Measurements from ENCODE around the gene ZNF14.
"Not testable (repeated sequence)": the region's sequence is repeated elsewhere in the genome, so short reads cannot be mapped to it uniquely, and the experiment has no call there.

Gene ZNF14

DNA sequence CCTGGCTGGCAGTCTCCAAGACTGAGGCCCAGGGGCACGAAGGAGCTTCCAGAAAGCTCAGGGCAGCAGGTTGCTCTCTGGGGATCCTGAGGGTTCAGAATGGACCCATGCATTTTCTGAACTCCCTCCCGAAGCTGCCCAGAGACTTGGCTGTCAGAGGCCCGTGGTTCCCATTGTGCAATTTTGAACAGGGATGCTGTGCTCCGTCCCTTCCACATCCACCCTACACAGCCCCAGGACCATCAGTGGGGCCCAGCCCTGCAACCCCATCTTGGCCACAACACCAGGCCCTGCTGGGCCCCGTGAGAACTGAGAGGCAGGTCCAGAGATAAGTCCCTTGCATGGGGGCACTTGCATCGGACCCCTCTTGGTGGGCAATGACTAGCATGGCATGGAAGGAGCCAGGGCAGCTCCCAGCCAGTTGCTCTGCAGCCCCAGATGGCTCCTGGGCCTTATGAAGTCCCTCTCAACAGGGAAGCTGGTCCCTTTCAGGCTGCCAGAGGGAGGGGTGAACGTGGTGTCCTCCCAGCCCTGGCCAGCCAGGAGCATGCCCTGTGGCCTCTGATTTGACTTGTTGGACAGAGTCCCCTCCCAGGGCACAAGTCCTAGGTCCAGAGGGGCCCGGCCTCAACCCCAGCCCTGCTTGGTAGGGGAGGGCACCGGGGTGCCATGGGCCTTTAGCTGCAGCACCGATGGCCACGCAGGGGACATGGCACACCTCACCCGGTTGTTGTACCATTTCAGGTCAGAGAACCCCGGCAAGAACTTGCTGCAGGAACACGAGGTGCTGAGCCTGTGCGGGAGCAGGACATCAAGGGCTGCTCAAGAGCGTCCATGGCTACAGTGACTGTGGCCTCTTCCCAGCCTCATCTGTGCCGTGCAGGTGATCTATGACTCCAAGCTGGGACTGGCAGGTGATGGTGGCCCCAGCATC, 17.3 kb upstream of the ZNF14 start:
- TF ChIP-seq GATA1 (IDR thresholded peaks at IDR 0.05; ENCODE audit: low read depth, low read length) (no peak), POLR2A (IDR thresholded peaks at IDR 0.05; ENCODE audit: low read length) (no peak)
- no peak for DNase-seq

DNA sequence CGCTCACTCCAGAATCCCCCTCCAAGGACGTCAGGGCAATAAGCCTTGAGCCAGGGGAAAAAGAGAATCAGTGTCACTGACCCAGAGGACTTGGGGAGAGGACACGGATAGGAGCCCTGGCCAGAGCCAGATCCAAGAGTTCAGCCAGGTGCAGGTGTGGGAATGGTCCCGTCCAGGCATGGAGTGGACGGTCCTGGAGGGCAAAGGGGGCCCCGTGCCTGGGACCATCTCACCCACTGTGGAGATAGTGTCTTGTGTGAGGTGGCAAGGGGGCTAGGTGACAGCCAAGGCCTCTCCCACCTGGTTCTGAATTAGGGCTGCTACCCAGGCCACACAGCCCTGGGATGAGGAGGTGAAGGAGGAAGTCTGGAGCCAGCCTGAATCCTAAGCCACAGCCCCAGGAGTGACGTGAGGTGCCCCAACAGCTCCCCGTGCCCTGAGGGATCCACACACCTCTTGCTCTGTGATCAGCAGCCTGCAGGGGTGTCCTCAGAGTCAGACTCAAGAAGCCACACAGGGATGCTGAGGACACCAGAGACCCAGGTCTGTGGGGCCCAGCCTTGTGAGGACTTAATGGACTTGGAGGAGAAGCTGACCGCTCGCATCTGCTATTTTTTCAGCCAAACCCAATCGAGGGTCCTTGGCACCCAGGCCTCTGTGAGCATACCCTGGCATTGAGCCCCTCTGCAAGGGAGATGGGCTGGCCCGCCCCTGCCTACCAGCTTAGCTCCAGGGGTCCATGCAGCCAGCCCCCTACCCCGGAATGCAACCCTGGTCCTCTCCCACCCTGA, 16.4 kb upstream of the ZNF14 start:
- no peak for DNase-seq
- TF ChIP-seq GATA1 (IDR thresholded peaks at IDR 0.05; ENCODE audit: low read depth, low read length): no peak

GRCh38 chr19:19748249-19748938, 15.5 kb upstream of the ZNF14 start:
- no peak for TF ChIP-seq GATA1 (IDR thresholded peaks at IDR 0.05; ENCODE audit: low read depth, low read length)
- no peak for TF ChIP-seq POLR2A (IDR thresholded peaks at IDR 0.05; ENCODE audit: low read length)
- no peak for DNase-seq

DNA sequence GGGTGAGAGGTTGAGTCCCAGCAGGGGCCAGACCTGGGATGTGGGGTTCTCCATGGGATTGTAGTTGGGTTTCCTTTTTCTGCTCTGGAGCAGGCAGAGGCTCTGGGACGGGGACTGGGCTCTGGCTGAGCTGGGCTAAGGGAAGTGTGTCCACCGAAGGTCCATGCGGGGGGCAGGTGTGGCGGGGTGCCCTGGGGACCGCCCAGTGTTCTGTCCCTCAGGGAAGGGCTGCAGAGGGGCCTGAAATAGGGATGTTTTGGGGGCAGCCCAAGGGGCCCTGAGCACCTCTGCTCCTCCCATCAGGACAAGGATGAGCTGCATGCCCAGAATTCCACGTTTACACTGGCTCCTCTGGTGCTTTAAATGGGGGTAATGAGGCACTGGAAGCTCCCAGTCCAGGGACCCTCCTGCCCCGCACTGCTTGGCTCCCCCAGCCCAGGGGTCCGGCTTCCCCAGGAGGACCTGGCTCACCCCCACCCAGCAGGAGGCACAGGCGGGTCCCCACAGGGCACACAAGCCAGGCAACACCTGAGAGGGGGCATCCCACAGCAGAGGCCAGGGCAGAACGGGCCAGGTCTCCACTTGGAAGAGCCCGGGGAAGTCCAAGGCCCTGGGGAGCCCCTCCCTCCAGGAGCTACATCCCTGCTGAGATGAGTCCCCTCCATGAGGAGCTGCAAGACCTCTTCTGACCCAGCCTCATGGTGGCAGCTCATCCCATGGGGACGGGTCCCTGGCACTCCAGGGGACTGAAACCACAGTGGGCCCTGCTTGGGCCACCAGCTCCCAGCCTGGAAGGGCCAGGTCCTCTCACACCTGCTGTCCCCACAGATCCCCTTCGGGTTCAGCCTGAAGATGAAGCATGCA, 14.7 kb upstream of the ZNF14 start:
- no peak for DNase-seq
- TF ChIP-seq POLR2A (IDR thresholded peaks at IDR 0.05; ENCODE audit: low read length) (no peak), GATA1 (IDR thresholded peaks at IDR 0.05; ENCODE audit: low read depth, low read length) (no peak)

DNA sequence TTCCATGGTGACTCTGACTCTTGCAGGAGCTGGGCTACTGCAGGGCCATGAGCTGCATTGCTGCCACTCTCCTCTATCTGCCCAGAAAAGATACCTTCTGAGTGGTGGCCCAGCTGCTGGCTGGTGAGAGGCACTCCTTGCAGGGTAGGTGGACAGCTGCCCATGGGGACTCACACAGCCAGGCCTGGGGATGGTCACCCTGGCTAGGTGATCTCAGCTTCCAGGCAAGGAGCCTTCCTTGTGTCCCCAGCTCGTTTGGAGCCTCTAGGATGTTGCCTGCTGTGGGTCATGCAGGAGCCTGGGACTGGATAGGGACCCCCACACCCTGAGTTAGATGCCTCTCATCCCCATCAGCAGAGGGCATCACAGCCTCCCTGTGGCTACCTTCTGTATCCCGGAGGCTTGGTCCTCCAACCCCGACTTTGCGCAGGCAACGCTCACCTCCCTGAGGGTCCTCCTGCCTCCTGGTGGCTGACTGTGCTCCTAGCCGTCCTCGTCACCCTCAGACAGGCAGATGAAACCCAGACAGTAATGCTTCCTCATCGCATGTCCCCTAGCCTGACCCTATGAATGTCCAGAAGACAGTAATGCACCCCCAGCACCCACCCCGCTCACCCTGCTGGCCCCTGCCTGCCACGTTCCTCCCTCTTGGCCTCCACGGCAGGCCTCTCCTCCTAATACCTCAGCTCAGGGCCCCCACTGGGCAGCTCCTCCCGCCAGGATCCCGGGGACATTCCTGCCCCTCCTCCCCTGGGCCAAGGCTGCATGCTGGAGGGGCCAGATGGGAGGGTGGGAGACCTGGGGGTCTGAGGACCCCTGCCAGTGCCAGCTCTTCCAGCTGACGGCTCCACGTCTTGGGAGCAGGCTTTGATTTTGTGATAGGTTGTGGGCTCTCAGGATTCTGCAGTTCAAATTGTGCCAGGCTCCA, 13.6 kb upstream of the ZNF14 start:
- DNase-seq: no peak
- TF ChIP-seq POLR2A (IDR thresholded peaks at IDR 0.05; ENCODE audit: low read length) (no peak), GATA1 (IDR thresholded peaks at IDR 0.05; ENCODE audit: low read depth, low read length) (no peak)

DNA sequence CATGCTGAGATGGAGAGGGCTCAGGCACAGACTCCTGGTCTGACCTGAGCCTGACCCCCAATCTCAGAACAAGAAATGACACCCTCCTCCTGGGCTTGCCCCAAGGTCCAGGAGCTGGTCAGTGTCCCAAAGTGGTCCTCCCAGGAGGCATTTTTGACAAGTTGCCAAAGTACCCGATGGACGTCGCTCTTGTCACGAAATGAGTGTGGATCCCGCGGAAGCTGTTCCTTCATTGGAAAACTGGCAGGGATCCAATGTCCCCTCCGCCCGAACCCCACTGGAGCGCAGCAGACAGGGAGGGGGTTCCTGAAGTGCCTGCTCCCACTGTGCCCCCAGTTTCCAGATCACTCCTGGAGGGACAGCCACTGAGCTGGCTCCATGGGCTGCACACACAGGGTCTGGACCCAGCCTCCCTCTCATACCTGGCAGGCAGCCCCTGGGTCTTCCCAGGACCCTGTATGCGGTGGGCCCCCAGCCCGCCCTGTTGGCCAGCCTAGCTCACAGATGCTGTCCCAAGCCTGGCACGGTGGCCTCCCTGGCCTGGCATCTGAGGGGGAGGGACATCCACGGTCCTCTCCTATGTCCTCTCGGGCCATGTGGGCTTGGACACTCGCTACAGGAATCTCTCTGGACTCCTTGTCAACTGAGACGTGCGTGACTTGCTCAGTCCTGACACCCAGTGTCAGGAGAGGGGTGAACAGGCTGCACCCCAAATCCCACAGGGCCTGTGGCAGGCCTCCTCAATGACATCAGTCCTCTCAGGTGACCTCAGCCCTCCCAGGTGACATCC, 12.8 kb upstream of the ZNF14 start:
- no peak for DNase-seq
- no peak for TF ChIP-seq GATA1 (IDR thresholded peaks at IDR 0.05; ENCODE audit: low read depth, low read length)
- no peak for TF ChIP-seq POLR2A (IDR thresholded peaks at IDR 0.05; ENCODE audit: low read length)

DNA sequence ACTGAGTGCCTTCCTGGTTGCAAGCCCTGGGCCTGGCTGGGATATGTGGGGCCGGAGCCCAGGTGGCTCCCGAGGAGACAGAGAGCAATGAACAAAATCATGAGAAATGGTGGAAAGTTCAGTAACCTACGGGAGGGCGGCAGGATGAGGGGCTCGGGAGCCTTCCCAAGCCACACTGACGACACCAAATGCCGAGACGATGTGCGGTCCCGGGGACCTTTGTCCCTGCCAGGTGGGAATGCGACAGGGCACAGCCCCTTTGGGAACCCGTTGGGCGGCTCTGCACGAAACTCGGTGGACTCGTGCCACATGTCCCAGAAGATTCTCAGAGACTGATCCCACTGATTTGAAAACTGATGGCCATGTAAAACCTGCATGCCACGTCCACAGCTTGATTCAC, 11.7 kb upstream of the ZNF14 start:
- DNase-seq: no peak
- no peak for TF ChIP-seq POLR2A (IDR thresholded peaks at IDR 0.05; ENCODE audit: low read length)
- TF ChIP-seq GATA1 (IDR thresholded peaks at IDR 0.05; ENCODE audit: low read depth, low read length): no peak

DNA sequence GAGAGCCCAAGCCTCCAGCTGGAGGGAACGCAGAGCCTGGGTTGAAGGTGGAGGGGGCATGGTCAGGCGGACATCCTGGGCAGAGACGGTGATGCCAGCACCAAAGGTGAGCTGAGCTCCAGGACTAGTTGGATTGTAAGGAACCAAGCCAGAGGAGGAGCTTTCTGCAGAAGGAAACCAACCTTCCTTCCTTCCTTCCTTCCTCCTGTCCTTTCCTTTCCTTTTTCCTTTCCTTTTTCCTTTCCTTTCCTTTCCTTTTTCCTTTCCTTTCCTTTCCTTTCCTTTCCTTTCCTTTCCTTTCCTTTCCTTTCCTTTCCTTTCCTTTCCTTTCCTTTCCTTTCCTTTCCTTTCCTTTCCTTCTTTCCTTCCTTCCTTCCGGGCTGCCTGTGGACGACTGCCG, 11.0 kb upstream of the ZNF14 start:
- not testable (repeated sequence) for DNase-seq

DNA sequence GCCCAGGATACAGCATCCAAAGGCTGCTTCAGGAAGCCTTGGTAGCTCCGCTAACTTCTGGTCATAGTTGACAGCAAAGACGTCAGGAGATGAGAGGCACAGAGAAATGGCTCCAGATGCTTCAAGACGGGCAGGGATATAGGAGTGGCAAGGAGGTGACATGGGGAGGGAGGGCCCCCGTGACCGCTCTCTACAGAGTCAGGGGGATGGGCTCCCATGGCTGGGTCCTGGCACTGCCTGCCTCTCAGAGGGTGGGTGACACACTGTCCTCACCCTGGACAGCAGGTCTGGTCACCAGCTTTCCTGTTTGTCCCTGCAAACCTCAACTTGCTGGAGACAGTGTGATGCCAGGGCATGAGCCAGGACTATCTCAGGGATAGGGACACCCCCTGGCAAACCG, 10.3 kb upstream of the ZNF14 start:
- no peak for DNase-seq
- no peak for TF ChIP-seq POLR2A (IDR thresholded peaks at IDR 0.05; ENCODE audit: low read length)
- no peak for TF ChIP-seq GATA1 (IDR thresholded peaks at IDR 0.05; ENCODE audit: low read depth, low read length)

DNA sequence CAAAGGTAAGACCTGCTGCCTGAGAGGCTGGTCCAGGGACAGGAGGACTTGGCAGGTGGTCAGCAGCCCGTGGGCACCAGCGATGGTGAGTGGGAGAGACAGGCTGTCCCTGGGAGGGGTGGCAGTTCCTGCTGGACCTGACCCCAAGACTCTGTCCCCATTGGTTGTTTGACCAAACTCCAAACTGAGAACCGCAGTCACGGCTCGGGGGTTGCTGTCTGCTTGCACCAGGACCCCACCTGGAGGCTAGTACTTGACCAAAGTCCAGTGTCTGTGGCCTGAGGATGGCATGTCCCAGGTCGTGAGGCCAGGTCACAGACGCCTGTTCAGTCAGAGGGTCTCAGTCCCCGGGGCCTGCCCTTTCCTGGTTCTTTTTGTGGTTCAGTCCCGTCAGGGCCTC, 9.9 kb upstream of the ZNF14 start:
- no peak for DNase-seq
- TF ChIP-seq GATA1 (IDR thresholded peaks at IDR 0.05; ENCODE audit: low read depth, low read length): no peak
- TF ChIP-seq POLR2A (IDR thresholded peaks at IDR 0.05; ENCODE audit: low read length): no peak

DNA sequence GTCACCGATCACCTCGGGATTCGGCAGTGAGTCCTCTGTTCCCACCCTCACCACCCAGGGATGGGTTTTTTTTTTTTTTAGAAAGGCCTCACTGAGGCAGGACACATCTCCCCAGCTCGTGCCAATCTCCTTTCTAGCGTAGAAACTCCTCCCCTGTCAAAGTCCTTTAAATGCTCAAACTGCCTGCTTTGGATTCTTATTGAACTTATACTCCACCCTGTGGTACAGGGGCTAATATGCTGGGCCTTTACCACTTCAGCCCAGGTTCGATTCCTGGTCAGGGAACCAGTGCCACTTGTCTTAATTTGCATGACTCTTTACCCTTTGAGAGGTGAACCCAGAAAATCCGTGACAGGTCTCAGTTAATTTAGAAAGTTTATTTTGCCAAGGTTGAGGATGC, 8.3 kb upstream of the ZNF14 start:
- DNase-seq: no peak
- TF ChIP-seq GATA1 (IDR thresholded peaks at IDR 0.05; ENCODE audit: low read depth, low read length) (no peak), POLR2A (IDR thresholded peaks at IDR 0.05; ENCODE audit: low read length) (no peak)

- TF ChIP-seq GATA1 (IDR thresholded peaks at IDR 0.05; ENCODE audit: low read depth, low read length): no peak
- TF ChIP-seq POLR2A (IDR thresholded peaks at IDR 0.05; ENCODE audit: low read length): no peak
- no peak for DNase-seq
Observed at GRCh38 chr19:19740755-19741154, 7.8 kb upstream of the ZNF14 start.

Data from erythroblast (primary cell).